Measurements from ENCODE around the gene EBF4. TPM values are rescaled to one million over a fixed set of nuclear protein-coding genes. Genes with fewer than 3 reads are reported as not detected.
"Not testable (repeated sequence)": the region's sequence is repeated elsewhere in the genome, so short reads cannot be mapped to it uniquely, and the experiment has no call there.

The EBF4 gene
- total RNA-seq, 4 donors from 2014 or later: 7.1 to 69.5 (median 21.7) TPM

DNA sequence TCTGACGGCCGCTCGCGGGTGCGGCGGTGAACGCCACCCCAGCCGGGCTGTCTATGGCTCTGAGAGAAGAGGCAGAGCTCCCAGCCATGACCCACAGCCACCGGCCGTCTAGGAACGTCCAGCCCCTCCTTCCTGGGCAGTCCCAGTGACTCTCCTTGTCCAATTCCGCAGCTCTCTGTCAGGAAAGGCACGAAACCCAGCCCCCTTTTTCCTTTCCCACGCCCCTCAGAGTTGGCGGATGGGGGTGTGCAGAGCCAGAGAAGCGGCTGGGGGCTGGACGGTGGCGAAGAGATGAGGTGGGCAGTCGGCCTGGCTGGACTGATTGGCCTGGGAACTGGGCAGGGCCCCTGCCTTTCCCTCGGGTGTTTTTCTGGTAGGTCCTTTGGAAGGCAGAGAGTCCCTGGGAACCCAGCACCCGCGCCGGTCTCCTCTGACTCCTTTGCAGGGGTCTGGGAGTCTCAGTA, 1.5 kb downstream of the EBF4 start:
- Histone ChIP-seq H3K4me3 (peak overlapping the region in 1 of 2 donors; percentile 53), H3K4me1 (peaks cover 0 to 10% of the 10 kb centered on the region in 2 donors), H3K9me3 (no peaks in the 10 kb centered on the region), H3K27me3 (no peaks in the 10 kb centered on the region), H3K27ac (peak overlapping the region in 1 of 2 donors; percentile 71), H3K36me3 (no peaks in the 10 kb centered on the region)
- TF ChIP-seq POLR2A (IDR thresholded peaks at IDR 0.05): no peak
- TF ChIP-seq, protein P1, sequence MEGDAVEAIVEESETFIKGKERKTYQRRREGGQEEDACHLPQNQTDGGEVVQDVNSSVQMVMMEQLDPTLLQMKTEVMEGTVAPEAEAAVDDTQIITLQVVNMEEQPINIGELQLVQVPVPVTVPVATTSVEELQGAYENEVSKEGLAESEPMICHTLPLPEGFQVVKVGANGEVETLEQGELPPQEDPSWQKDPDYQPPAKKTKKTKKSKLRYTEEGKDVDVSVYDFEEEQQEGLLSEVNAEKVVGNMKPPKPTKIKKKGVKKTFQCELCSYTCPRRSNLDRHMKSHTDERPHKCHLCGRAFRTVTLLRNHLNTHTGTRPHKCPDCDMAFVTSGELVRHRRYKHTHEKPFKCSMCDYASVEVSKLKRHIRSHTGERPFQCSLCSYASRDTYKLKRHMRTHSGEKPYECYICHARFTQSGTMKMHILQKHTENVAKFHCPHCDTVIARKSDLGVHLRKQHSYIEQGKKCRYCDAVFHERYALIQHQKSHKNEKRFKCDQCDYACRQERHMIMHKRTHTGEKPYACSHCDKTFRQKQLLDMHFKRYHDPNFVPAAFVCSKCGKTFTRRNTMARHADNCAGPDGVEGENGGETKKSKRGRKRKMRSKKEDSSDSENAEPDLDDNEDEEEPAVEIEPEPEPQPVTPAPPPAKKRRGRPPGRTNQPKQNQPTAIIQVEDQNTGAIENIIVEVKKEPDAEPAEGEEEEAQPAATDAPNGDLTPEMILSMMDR (IDR thresholded peaks at IDR 0.05): no peak
- intact Hi-C loops (cut with DNase I; ENCODE audit: low total_unique reads): no loop called here
- DNase-seq: no peak

DNA sequence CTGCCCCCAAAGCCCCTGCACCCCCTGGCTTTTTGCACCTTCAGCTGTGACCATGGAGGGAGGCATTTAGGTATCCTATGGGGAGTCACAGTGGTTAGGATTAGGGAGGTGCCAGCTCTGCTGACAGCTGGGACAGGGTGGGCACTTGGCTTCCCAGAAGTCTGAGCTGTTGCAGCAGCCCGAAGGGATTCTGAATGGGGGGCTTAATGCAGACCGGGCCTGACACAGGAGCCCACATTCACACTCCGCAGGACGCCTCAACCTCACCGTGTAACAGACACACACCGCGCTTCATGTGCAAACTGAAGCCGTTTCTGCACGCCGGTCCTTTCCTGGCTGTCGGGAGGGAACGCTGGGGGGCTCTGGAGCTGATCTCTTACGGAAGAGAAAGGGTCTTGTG, 1.9 kb downstream of the EBF4 start:
- Histone ChIP-seq H3K4me1 (peaks cover 0 to 10% of the 10 kb centered on the region in 2 donors), H3K27me3 (no peaks in the 10 kb centered on the region), H3K4me3 (no peak overlapping the region), H3K36me3 (no peaks in the 10 kb centered on the region), H3K9me3 (no peaks in the 10 kb centered on the region), H3K27ac (no peak overlapping the region)
- TF ChIP-seq POLR2A (IDR thresholded peaks at IDR 0.05): no peak
- TF ChIP-seq, protein P1 (IDR thresholded peaks at IDR 0.05): no peak
- intact Hi-C loops (cut with DNase I; ENCODE audit: low total_unique reads): no loop called here
- DNase-seq: no peak

DNA sequence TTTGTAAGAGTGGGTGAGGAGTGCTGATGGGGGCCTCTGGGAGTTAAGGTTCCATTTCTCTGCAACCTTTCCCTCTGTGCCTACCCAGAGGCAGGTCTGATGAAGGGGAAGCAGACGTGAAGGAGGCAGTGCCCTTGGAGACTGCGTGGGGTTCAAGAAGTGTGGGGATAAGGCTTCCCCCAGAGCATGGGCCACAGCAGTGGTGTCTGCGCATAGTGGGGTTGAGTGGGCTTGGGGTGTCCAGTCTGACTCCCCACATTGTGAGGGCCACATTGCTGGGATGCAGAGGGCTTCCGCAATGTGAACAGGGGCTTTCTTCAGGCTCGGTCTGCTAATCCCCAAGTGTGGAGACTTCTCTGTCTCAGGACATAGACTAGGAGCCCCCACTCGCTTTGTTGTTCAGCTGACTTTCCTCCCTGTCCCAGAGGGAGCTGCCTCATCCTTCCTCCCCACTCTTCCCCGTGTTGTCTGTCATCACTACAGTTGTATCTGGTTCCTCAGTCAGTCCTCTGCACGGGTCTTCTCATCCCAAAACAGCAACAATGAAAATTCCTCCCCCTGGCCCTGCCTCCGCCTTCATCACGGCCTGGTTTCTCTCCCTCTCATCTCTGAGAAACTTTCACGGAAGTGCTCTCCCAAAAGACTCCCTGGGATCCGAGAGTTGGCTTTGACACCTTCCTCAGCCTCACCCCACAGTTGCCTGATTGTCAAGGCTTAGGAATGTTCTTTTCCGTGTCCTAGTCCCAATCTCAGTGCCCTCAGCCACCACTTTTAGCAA, 2.8 kb downstream of the EBF4 start:
- no peaks in the 10 kb centered on the region for H3K36me3 ChIP-seq
- DNase-seq: no peak
- H3K27me3 ChIP-seq: no peaks in the 10 kb centered on the region
- TF ChIP-seq, protein P1 (IDR thresholded peaks at IDR 0.05): no peak
- no peak for TF ChIP-seq POLR2A (IDR thresholded peaks at IDR 0.05)
- no peak overlapping the region for H3K4me3 ChIP-seq
- intact Hi-C loops (cut with DNase I; ENCODE audit: low total_unique reads): no loop called here
- no peak overlapping the region for H3K27ac ChIP-seq
- H3K4me1 ChIP-seq: peaks cover 0 to 10% of the 10 kb centered on the region in 2 donors
- no peaks in the 10 kb centered on the region for H3K9me3 ChIP-seq

DNA sequence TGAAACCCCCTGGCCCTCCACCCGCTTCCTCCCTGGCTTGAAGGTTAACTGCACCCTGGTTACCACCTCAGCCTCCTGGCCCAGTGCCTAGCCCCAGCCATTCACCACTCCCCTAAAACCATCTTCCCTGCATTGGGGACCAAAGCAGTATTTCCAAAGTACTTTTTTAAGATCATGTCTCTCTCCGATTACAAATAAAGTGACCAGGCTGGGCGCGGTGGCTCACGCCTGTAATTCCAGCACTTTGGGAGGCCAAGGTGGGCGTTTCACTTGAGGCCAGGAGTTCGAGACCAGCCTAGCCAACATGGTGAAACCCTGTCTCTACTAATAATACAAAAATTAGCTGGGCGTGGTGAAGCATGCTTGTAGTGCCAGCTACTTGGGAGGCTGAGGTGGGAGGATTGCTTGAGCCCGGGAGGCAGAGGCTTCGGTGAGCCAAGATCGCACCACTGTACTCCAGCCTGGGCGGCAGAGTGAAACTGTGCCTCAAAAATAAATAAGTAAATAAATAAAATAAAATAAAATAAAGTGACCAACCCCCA, 3.5 kb downstream of the EBF4 start:
- DNase-seq; intact Hi-C loops (cut with DNase I; ENCODE audit: low total_unique reads); H3K9me3 ChIP-seq; H3K27me3 ChIP-seq; H3K4me3 ChIP-seq; H3K27ac ChIP-seq; H3K36me3 ChIP-seq: not testable (repeated sequence)
- H3K4me1 ChIP-seq: peaks cover 0 to 10% of the 10 kb centered on the region in 2 donors

DNA sequence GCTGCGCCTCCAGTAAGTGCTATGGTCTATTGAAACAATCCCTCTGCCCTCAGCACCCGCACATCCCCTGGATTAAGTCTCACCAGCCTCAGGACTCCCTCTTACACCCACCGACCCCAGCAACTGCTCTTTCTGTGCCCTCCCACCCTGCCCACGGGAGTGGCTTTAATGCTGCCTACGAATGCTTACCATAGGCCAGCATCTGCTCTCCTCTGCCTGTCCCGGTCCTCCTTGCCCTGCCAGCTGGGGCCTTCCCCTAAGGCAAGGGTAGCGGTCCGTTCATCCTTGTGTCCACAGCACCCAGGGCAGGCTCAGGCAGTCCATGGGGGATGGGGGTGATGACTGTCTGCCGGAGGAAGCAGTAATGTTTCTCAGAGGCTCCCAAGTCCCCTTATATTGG, 4.1 kb downstream of the EBF4 start:
- DNase-seq: no peak
- Histone ChIP-seq H3K27ac (no peak overlapping the region), H3K9me3 (no peaks in the 10 kb centered on the region), H3K36me3 (no peaks in the 10 kb centered on the region), H3K4me1 (peaks cover 0 to 10% of the 10 kb centered on the region in 2 donors), H3K27me3 (no peaks in the 10 kb centered on the region), H3K4me3 (no peak overlapping the region)
- TF ChIP-seq, protein P1 (IDR thresholded peaks at IDR 0.05): no peak
- TF ChIP-seq POLR2A (IDR thresholded peaks at IDR 0.05): no peak
- intact Hi-C loops (cut with DNase I; ENCODE audit: low total_unique reads): no loop called here

Measured in uterus (tissue), 4 donors.